Endothelial cell (in vitro differentiated cells): ENCODE measurements around the gene LRRC3C. TPM values are rescaled to one million over a fixed set of nuclear protein-coding genes. Genes with fewer than 3 reads are reported as not detected.

Source experiments
- DNase-seq: peaks from one replicate; pipeline ENCODE4 v3.0.0; 2021; ENCODE audit warnings: low spot score
- H3K27ac Mint-ChIP-seq: one replicate; pipeline ENCODE4 v1.8.0; 2021; ENCODE audit warnings: mixed read lengths, inconsistent platforms; ENCODE audit not compliant: unreplicated experiment
- H3K27me3 Mint-ChIP-seq: one replicate; pipeline ENCODE4 v1.8.0; 2021; ENCODE audit warnings: mild to moderate bottlenecking, moderate library complexity, mixed read lengths, inconsistent platforms; ENCODE audit not compliant: unreplicated experiment
- H3K36me3 Mint-ChIP-seq: one replicate; pipeline ENCODE4 v1.8.0; 2021; ENCODE audit warnings: mild to moderate bottlenecking, low read depth, mixed read lengths, inconsistent platforms; ENCODE audit not compliant: unreplicated experiment
- H3K4me1 Mint-ChIP-seq: one replicate; pipeline ENCODE4 v1.8.0; 2021; ENCODE audit warnings: mild to moderate bottlenecking, mixed read lengths, inconsistent platforms; ENCODE audit not compliant: unreplicated experiment
- H3K4me3 Mint-ChIP-seq: one replicate; pipeline ENCODE4 v1.8.0; 2021; ENCODE audit warnings: mild to moderate bottlenecking, mixed read lengths, inconsistent platforms; ENCODE audit not compliant: unreplicated experiment
- H3K9me3 Mint-ChIP-seq: one replicate; pipeline ENCODE4 v1.8.0; 2021; ENCODE audit warnings: mixed read lengths, inconsistent platforms; ENCODE audit not compliant: unreplicated experiment
- total RNA-seq: library from RNA; stranded (reverse); fragmentation: NEBNext Ultra II Directional; extraction: Animal tissue kit (Norgen Biotek cat#: 25700); gene quantifications from one replicate; pipeline ENCODE4 v1.2.1, GENCODE V29; 2021; ENCODE audit not compliant: unreplicated experiment
- TF ChIP-seq, protein P1 (sequence below): fragments of 200-600 bp; sonication (generic); IDR thresholded peaks from one replicate; pipeline ENCODE4 v1.5.0; 2021; ENCODE audit warnings: antibody characterized with exemption; ENCODE audit not compliant: unreplicated experiment

LRRC3C gene
- total RNA-seq, 1 donor from 2014 or later = not detected

DNA sequence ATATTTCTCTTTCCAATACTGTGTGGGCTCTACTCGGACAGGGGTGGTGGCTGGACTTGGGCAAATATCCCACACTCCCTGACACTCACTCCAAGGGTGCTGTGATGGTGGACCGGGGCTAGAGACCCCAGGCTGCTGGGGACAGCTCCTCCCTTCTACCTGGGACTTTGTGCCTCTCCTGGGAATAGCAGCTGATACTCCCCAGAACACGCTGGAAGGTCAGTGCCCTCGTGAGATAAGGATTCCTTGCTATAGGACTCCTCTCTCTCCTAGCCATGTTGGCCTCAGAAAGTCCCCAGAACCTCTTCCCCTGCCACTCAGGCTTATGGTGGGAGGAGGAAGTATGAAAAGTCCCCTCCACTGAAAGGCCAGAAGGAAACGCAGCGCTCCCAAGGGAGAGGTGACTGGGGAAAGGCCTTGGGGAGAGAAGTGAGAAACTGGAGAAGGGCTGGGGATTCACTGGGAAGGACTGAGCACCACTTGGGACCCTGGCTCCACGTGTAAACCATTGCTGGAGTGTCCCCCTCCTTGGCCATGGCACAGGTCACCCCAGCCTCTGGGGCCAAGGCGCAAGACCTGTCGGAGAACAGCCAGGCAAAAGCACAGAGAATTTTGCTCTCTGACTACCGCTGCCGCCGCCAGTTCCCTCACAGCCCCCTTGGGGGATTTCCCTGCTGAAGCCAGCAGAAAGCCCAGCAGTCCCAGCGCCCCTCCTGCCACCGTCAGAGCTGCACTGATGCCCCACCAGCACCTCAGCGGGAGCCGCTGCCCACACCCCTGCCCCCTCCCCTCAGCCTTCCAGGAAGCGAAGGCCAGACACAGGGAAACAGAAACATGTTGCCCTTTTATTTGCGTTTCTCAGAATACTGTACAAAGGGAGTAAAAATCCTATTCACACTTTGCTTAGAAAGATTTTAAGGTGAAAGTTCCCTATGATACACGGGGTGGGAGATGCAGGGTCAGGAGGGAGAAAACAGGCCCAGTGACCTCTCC lies 7.0 kb upstream of the LRRC3C start:
- Mint-ChIP-seq H3K4me1 (peaks cover 16% of the 10 kb centered on the region), H3K36me3 (peaks cover 13% of the 10 kb centered on the region), H3K9me3 (no peaks in the 10 kb centered on the region), H3K27me3 (peaks cover 4% of the 10 kb centered on the region), H3K27ac (no peak overlapping the region), H3K4me3 (no peak overlapping the region)
- no peak for DNase-seq
- TF ChIP-seq, protein P1, sequence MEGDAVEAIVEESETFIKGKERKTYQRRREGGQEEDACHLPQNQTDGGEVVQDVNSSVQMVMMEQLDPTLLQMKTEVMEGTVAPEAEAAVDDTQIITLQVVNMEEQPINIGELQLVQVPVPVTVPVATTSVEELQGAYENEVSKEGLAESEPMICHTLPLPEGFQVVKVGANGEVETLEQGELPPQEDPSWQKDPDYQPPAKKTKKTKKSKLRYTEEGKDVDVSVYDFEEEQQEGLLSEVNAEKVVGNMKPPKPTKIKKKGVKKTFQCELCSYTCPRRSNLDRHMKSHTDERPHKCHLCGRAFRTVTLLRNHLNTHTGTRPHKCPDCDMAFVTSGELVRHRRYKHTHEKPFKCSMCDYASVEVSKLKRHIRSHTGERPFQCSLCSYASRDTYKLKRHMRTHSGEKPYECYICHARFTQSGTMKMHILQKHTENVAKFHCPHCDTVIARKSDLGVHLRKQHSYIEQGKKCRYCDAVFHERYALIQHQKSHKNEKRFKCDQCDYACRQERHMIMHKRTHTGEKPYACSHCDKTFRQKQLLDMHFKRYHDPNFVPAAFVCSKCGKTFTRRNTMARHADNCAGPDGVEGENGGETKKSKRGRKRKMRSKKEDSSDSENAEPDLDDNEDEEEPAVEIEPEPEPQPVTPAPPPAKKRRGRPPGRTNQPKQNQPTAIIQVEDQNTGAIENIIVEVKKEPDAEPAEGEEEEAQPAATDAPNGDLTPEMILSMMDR = no peak

DNA sequence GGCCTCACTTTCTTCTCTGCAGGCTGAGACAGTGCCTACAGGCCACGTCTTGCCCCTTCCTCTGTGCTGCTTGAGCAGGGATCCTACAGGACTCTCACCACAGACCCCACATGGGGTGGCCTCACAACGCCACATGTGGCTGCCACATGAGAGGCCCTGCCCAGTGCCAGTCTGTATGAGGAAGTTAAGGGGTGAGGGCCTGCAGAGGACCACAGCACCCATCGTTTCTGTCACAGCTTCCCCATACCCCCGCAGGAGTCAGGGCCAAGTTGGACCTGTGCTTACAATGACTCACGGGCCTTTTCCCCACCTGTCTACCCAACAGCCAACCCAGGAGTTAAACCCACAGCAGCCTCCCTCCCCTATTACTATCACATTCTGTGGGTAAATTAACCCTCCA lies 6.2 kb upstream of the LRRC3C start:
- TF ChIP-seq, protein P1 = no peak
- Mint-ChIP-seq H3K9me3 (no peaks in the 10 kb centered on the region), H3K27me3 (peaks cover 4% of the 10 kb centered on the region), H3K27ac (no peak overlapping the region), H3K36me3 (peaks cover 16% of the 10 kb centered on the region), H3K4me3 (no peak overlapping the region), H3K4me1 (peaks cover 21% of the 10 kb centered on the region)
- no peak for DNase-seq

DNA sequence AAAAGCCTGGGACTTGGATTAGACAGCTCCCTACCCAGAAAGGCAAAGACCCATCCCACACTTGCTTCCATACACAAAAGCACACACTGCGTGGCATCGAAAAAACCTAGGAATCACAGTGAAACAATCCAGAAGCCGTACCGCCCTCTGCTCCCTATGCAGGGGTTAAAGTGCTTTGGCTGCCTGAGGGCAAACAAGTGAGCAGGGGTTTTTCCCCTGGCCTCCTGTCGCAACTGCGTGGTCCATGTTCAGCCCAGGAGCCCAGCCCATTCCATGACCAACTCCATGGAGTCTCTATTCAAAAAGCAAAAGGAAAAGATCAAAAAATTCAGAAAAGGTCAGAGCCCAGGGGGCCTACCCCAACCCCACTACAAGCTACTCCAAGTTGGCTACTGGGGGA lies 5.5 kb upstream of the LRRC3C start:
- H3K4me1 Mint-ChIP-seq = peaks cover 26% of the 10 kb centered on the region
- DNase-seq = no peak
- H3K9me3 Mint-ChIP-seq = no peaks in the 10 kb centered on the region
- H3K36me3 Mint-ChIP-seq = peaks cover 16% of the 10 kb centered on the region
- H3K27me3 Mint-ChIP-seq = peaks cover 4% of the 10 kb centered on the region
- H3K27ac Mint-ChIP-seq = no peak overlapping the region
- TF ChIP-seq, protein P1 = no peak
- no peak overlapping the region for H3K4me3 Mint-ChIP-seq

GRCh38 chr17:39923230-39923629 lies 4.3 kb upstream of the LRRC3C start:
- TF ChIP-seq, protein P1 = no peak
- H3K27me3 Mint-ChIP-seq = peaks cover 6% of the 10 kb centered on the region
- no peak for DNase-seq
- no peaks in the 10 kb centered on the region for H3K9me3 Mint-ChIP-seq
- H3K27ac Mint-ChIP-seq = no peak overlapping the region
- peak overlapping the region; percentile 21 for H3K4me3 Mint-ChIP-seq
- H3K36me3 Mint-ChIP-seq = peaks cover 16% of the 10 kb centered on the region
- H3K4me1 Mint-ChIP-seq = peaks cover 32% of the 10 kb centered on the region
